Memory B cell (primary cell): ENCODE measurements around the gene KLK7.
"Not testable (repeated sequence)": the region's sequence is repeated elsewhere in the genome, so short reads cannot be mapped to it uniquely, and the experiment has no call there.

Experiments
- ATAC-seq: fragments of 150-1000 bp; cut with Tn5 transposase; 2 replicates; pipeline ENCODE4 v1.10.0; 2021; ENCODE audit warnings: low read depth, mild to moderate bottlenecking, moderate library complexity
- DNase-seq, 2 donors: peaks; one replicate each; pipeline ENCODE4 v3.0.0; 2022; ENCODE audit warnings: low spot score in 2 of 2
- H3K27ac Mint-ChIP-seq: one replicate; pipeline ENCODE4 v1.8.0; 2022; ENCODE audit warnings: mild to moderate bottlenecking, moderate library complexity, mixed read lengths
- H3K27me3 Mint-ChIP-seq: one replicate; pipeline ENCODE4 v1.8.0; 2022; ENCODE audit warnings: mixed read lengths
- H3K36me3 Mint-ChIP-seq: one replicate; pipeline ENCODE4 v1.8.0; 2022; ENCODE audit warnings: mild to moderate bottlenecking, mixed read lengths
- H3K4me1 Mint-ChIP-seq: one replicate; pipeline ENCODE4 v1.8.0; 2022; ENCODE audit warnings: mixed read lengths
- H3K4me3 Mint-ChIP-seq: one replicate; pipeline ENCODE4 v1.8.0; 2022; ENCODE audit warnings: mild to moderate bottlenecking, moderate library complexity, mixed read lengths
- H3K9me3 Mint-ChIP-seq: one replicate; pipeline ENCODE4 v1.8.0; 2022; ENCODE audit warnings: mixed read lengths

Gene KLK7

DNA sequence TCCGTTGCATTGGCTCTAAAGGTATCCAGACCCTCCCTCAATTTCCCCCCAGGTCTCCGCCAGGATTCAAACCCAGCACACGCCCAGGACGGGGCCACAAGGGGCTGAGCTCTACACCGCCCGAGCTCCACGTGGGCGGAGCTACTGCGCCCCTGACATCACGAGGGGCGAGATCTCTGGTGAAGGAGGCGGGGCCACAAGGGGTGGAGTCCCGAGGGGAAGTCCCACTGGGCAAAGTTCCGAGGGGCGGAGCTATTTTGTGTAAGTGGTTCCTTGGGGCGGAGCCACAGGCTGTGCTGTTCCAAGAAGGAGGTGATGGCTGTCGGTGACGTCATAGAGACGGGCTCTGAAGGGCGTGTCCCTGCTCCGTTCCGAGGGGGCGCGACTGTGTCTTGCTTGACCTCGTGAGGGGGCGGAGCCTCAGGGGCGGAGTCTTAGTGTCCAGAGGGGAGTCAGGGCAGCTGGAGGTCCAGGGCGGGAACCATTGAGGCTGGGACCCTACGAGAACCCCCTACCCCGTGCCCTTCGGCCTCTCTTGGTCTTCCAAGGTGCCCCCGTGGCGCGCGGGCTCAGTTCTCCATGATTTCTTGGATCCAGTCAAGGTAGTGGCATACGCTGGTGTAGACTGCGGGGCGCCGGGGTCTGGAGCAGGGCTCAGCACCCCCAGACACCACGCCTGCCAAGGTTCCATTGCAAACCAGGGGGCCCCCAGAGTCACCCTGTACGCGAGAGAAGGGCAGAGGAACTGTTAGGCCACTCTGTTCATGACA, 19.0 kb upstream of the KLK7 start:
- Mint-ChIP-seq H3K9me3 (peaks cover 2% of the 10 kb centered on the region), H3K4me3 (no peak overlapping the region), H3K36me3 (no peaks in the 10 kb centered on the region), H3K4me1 (no peaks in the 10 kb centered on the region), H3K27ac (no peak overlapping the region), H3K27me3 (peaks cover 14% of the 10 kb centered on the region)
- DNase-seq (no peak), ATAC-seq (no peak)

GRCh38 chr19:51002089-51002532, 18.4 kb upstream of the KLK7 start:
- peaks cover 11% of the 10 kb centered on the region for H3K27me3 Mint-ChIP-seq
- no peaks in the 10 kb centered on the region for H3K4me1 Mint-ChIP-seq
- H3K9me3 Mint-ChIP-seq = peaks cover 2% of the 10 kb centered on the region
- no peak for ATAC-seq
- no peak overlapping the region for H3K4me3 Mint-ChIP-seq
- no peaks in the 10 kb centered on the region for H3K36me3 Mint-ChIP-seq
- DNase-seq = no peak
- no peak overlapping the region for H3K27ac Mint-ChIP-seq

- H3K4me1 Mint-ChIP-seq = no peaks in the 10 kb centered on the region
- DNase-seq = no peak
- no peak within 1 kb of the TSS for H3K4me3 Mint-ChIP-seq
- peaks cover 11% of the 10 kb centered on the region for H3K27me3 Mint-ChIP-seq
- no peaks in the 10 kb centered on the region for H3K36me3 Mint-ChIP-seq
- H3K9me3 Mint-ChIP-seq = peaks cover 2% of the 10 kb centered on the region
- ATAC-seq = no peak
- no peak within 1 kb of the TSS for H3K27ac Mint-ChIP-seq
Measured at GRCh38 chr19:51001515-51001914, 17.8 kb upstream of the KLK7 start, which contains the start of gene KLK8. KLK8 (minus strand) TSS chr19:51001604; CDS start chr19:51001167, 437 bp downstream.

DNA sequence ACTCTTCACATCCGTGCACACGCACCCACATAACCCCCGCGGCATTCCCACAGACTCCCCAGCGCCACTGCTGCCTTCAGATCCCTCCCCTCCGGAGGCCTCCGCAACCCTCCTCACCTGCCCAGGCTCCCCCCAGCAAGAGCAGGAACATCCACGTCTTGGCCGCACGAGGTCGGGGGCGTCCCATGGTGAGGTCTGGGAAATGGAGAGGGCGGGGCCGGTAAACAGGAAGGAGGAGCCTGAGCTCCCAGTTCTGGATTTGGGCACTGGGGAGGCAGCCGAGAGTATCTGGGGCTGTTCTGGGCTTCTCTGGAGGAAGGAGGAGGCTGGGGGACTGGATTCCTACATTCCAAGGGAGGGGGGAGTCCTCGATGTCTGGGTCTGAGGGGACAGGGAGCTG, 17.3 kb upstream of the KLK7 start:
- H3K27ac Mint-ChIP-seq = no peak overlapping the region
- H3K9me3 Mint-ChIP-seq = peaks cover 2% of the 10 kb centered on the region
- H3K27me3 Mint-ChIP-seq = peaks cover 11% of the 10 kb centered on the region
- H3K4me3 Mint-ChIP-seq = no peak overlapping the region
- no peaks in the 10 kb centered on the region for H3K36me3 Mint-ChIP-seq
- no peak for ATAC-seq
- H3K4me1 Mint-ChIP-seq = no peaks in the 10 kb centered on the region
- no peak for DNase-seq

DNA sequence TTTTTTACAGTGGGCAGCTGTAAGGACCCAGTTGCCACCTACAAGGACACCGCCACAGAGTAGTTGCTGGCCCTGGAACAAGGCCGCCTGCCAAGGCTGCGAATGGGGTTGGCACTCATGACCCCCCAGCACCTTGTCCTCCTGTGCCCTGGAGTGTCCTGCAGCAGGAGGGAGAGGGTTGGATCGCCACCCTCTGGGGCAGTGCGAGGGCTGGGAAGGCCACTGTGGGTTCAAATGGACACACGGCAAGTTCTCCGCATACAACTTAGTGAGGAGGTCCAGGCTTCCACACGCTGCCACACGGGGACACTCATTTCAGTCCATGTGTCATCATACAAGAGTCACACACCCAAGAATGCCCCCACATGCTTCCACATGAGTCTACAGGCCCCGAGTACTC, 16.7 kb upstream of the KLK7 start:
- H3K27me3 Mint-ChIP-seq = peaks cover 11% of the 10 kb centered on the region
- DNase-seq = no peak
- no peak for ATAC-seq
- peaks cover 2% of the 10 kb centered on the region for H3K9me3 Mint-ChIP-seq
- H3K27ac Mint-ChIP-seq = no peak overlapping the region
- H3K4me3 Mint-ChIP-seq = no peak overlapping the region
- H3K4me1 Mint-ChIP-seq = no peaks in the 10 kb centered on the region
- no peaks in the 10 kb centered on the region for H3K36me3 Mint-ChIP-seq

DNA sequence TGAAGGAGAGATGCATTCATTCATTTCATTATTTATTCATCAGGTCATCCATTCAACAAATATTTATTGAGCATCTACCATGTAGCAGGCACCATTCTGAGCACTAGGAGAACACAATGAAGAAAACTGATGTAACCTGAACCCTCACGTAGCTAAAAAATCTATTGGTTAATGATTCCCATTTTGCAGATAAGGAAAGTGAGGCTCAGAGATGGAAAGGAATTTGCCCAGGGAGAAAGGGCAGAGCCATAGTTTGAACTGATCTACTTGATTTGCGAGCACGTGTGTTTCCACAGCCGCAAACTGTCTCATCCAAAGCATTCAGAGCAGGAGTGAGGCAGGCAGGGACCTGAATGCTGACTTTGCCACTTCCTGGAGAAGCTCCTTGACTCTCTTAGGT, 15.0 kb upstream of the KLK7 start:
- no peak for DNase-seq
- H3K36me3 Mint-ChIP-seq = no peaks in the 10 kb centered on the region
- H3K27me3 Mint-ChIP-seq = peaks cover 8% of the 10 kb centered on the region
- peaks cover 2% of the 10 kb centered on the region for H3K9me3 Mint-ChIP-seq
- H3K27ac Mint-ChIP-seq = no peak overlapping the region
- no peak for ATAC-seq
- no peaks in the 10 kb centered on the region for H3K4me1 Mint-ChIP-seq
- no peak overlapping the region for H3K4me3 Mint-ChIP-seq

DNA sequence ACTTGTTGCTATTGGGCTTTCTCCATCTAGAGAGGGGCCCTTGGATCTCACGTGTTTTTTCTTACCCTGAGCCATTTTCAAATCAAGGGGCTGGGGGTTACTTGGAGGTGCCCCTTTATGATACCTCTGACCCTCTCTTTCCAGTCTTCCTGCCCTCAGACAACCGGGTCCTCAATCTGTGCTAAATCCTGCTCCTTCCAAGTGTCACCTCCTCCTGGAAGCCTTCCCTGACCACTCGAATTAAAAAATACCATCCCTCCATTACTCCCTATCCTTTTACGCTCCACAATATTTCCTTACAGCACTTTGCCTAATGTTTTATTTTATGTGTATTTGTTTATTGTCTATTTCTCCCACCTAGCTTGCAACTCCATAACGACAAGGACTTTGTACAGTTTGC, 14.3 kb upstream of the KLK7 start:
- ATAC-seq = no peak
- Mint-ChIP-seq H3K36me3 (no peaks in the 10 kb centered on the region), H3K9me3 (peaks cover 2% of the 10 kb centered on the region), H3K27ac (no peak overlapping the region), H3K4me1 (no peaks in the 10 kb centered on the region), H3K4me3 (no peak overlapping the region), H3K27me3 (peaks cover 7% of the 10 kb centered on the region)
- DNase-seq = no peak

DNA sequence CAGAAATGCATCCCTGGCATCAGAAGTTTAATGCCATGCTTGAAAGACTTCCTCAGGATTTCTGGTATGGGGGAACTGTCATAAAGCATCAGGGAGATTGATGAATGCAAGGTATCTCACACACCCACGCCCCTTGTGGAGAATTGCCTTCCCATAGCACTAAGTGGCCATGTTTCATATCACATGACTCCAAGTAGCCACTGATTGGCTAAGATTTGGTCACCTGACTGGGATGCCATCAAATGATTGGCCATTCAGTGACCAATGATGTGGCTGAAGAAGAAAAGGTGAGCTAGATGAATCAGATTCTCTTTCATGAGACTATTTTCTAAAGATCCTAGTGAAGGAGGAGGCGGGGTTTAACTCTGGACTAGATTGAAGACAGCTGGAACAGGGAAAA, 10.4 kb upstream of the KLK7 start:
- H3K4me1 Mint-ChIP-seq = no peaks in the 10 kb centered on the region

DNA sequence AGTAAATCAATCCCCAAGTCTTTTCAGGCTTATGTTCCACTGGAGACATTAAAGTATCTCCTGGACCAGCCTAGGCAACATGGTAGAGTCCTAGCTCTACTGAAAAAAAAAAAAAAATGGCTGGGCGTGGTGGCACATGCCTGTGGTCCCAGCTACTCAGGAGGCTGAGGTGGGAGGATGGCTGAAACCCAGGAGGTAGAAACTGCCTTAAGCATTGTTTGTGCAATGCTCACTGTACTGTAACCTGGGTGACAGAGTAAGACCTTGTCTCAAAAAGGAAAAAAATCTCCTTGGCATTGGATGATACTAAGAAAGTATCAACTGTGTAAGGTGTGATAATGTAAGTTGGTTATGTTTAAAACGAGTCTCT, 8.9 kb upstream of the KLK7 start:
- Mint-ChIP-seq H3K36me3 (peaks cover 1% of the 10 kb centered on the region), H3K27me3 (peaks cover 11% of the 10 kb centered on the region), H3K4me1 (no peaks in the 10 kb centered on the region), H3K27ac (no peak overlapping the region), H3K9me3 (peaks cover 9% of the 10 kb centered on the region), H3K4me3 (no peak overlapping the region)
- no peak for DNase-seq
- no peak for ATAC-seq

More for the DNA sequence above, 10.4 kb upstream of the KLK7 start:
- Mint-ChIP-seq H3K27me3 (peaks cover 10% of the 10 kb centered on the region), H3K36me3 (peaks cover 1% of the 10 kb centered on the region), H3K4me3 (no peak overlapping the region), H3K27ac (no peak overlapping the region), H3K9me3 (peaks cover 7% of the 10 kb centered on the region)
- DNase-seq (no peak), ATAC-seq (no peak)

DNA sequence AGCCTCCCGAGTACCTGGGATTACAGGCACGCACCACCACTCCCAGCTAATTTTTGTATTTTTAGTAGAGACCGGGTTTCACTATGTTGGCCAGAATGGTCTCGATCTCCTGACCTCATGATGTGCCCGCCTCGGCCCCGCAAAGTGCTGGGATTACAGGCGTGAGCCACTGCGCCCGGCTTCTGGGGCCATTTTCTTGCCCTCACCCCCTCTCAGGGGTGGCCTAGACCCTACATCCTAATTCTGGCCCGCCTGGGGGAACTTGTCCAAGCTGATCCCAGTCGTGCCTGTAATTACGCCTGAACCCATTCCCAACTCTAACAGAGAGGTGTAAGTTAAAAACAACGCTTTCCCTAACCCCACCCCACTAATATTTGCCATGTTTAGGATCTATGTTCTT, 699 bp upstream of the KLK7 start:
- H3K4me1 Mint-ChIP-seq, H3K4me3 Mint-ChIP-seq, ATAC-seq, H3K27ac Mint-ChIP-seq, H3K9me3 Mint-ChIP-seq, DNase-seq, H3K36me3 Mint-ChIP-seq: not testable (repeated sequence)
- H3K27me3 Mint-ChIP-seq = peaks cover 28% of the 10 kb centered on the region

- Mint-ChIP-seq H3K36me3 (peaks cover 4% of the 10 kb centered on the region), H3K27me3 (peaks cover 37% of the 10 kb centered on the region), H3K4me1 (no peaks in the 10 kb centered on the region), H3K4me3 (no peak overlapping the region), H3K27ac (no peak overlapping the region), H3K9me3 (peaks cover 4% of the 10 kb centered on the region)
- ATAC-seq (no peak), DNase-seq (no peak)
Measured at GRCh38 chr19:50982186-50982585, 1.5 kb downstream of the KLK7 start.

- H3K4me1 Mint-ChIP-seq = no peaks in the 10 kb centered on the region
- no peak overlapping the region for H3K4me3 Mint-ChIP-seq
- H3K27me3 Mint-ChIP-seq = peaks cover 39% of the 10 kb centered on the region
- no peak for ATAC-seq
- no peak for DNase-seq
- peaks cover 4% of the 10 kb centered on the region for H3K9me3 Mint-ChIP-seq
- no peak overlapping the region for H3K27ac Mint-ChIP-seq
- peaks cover 4% of the 10 kb centered on the region for H3K36me3 Mint-ChIP-seq
Measured at GRCh38 chr19:50981587-50982146, 2.0 kb downstream of the KLK7 start.

- Mint-ChIP-seq H3K27ac (no peak overlapping the region), H3K27me3 (peaks cover 39% of the 10 kb centered on the region), H3K4me3 (no peak overlapping the region), H3K36me3 (peaks cover 4% of the 10 kb centered on the region), H3K4me1 (no peaks in the 10 kb centered on the region), H3K9me3 (peaks cover 4% of the 10 kb centered on the region)
- DNase-seq (no peak), ATAC-seq (no peak)
Measured at GRCh38 chr19:50980208-50980607, 3.5 kb downstream of the KLK7 start.

- peaks cover 4% of the 10 kb centered on the region for H3K9me3 Mint-ChIP-seq
- peaks cover 39% of the 10 kb centered on the region for H3K27me3 Mint-ChIP-seq
- ATAC-seq = no peak
- no peak for DNase-seq
- H3K27ac Mint-ChIP-seq = no peak overlapping the region
- peaks cover 4% of the 10 kb centered on the region for H3K36me3 Mint-ChIP-seq
- H3K4me3 Mint-ChIP-seq = no peak overlapping the region
- no peaks in the 10 kb centered on the region for H3K4me1 Mint-ChIP-seq
Measured at GRCh38 chr19:50979758-50980157, 4.0 kb downstream of the KLK7 start.
